ENCODE data around the gene PYCARD.

Gene PYCARD

GRCh38 chr16:31190818-31191444 lies 11.6 kb downstream of the PYCARD start:
- no peak overlapping the region for H3K4me3 ChIP-seq (ENCODE audit: low read depth, low read length)
- in situ Hi-C loops (cut with HindIII; ENCODE audit: low sequenced_read_pairs), result loop anchor here (25.0 kb wide), 1 partner anchor 271 kb away; the partner anchor contains the start of genes ARMC5 and TGFB1I1
- no peak for DNase-seq (ENCODE audit: low read depth, low spot score)
- TF ChIP-seq, protein P1, sequence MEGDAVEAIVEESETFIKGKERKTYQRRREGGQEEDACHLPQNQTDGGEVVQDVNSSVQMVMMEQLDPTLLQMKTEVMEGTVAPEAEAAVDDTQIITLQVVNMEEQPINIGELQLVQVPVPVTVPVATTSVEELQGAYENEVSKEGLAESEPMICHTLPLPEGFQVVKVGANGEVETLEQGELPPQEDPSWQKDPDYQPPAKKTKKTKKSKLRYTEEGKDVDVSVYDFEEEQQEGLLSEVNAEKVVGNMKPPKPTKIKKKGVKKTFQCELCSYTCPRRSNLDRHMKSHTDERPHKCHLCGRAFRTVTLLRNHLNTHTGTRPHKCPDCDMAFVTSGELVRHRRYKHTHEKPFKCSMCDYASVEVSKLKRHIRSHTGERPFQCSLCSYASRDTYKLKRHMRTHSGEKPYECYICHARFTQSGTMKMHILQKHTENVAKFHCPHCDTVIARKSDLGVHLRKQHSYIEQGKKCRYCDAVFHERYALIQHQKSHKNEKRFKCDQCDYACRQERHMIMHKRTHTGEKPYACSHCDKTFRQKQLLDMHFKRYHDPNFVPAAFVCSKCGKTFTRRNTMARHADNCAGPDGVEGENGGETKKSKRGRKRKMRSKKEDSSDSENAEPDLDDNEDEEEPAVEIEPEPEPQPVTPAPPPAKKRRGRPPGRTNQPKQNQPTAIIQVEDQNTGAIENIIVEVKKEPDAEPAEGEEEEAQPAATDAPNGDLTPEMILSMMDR (IDR thresholded peaks at IDR 0.05; ENCODE audit: low read depth, low read length), result no peak

DNA sequence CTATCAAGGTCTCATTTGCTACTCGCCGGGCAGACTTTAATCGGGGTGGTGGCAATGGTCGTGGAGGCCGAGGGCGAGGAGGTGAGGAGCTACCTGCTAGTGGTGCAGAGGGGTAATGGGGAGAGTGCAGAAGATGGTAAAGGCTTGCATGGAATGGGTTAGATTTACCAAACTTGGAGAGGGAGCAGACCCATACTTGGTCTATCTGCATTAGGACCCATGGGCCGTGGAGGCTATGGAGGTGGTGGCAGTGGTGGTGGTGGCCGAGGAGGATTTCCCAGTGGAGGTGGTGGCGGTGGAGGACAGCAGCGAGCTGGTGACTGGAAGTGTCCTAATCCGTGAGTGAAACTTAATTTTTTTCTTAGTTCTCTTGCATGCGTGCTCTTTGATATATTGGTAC lies 12.5 kb downstream of the PYCARD start:
- H3K4me3 ChIP-seq (ENCODE audit: low read depth, low read length), result no peak overlapping the region
- DNase-seq (ENCODE audit: low read depth, low spot score), result no peak
- in situ Hi-C loops (cut with HindIII; ENCODE audit: low sequenced_read_pairs), result loop anchor here (25.0 kb wide), 1 partner anchor 272 kb away; the partner anchor contains the start of genes ARMC5 and TGFB1I1
- TF ChIP-seq, protein P1 (IDR thresholded peaks at IDR 0.05; ENCODE audit: low read depth, low read length), result no peak

- in situ Hi-C loops (cut with HindIII; ENCODE audit: low sequenced_read_pairs), result loop anchor here (25.0 kb wide), 1 partner anchor 273 kb away; the partner anchor contains the start of genes ARMC5 and TGFB1I1
These were observed 13.2 kb downstream of the PYCARD start for GRCh38 chr16:31189412-31189778.

DNA sequence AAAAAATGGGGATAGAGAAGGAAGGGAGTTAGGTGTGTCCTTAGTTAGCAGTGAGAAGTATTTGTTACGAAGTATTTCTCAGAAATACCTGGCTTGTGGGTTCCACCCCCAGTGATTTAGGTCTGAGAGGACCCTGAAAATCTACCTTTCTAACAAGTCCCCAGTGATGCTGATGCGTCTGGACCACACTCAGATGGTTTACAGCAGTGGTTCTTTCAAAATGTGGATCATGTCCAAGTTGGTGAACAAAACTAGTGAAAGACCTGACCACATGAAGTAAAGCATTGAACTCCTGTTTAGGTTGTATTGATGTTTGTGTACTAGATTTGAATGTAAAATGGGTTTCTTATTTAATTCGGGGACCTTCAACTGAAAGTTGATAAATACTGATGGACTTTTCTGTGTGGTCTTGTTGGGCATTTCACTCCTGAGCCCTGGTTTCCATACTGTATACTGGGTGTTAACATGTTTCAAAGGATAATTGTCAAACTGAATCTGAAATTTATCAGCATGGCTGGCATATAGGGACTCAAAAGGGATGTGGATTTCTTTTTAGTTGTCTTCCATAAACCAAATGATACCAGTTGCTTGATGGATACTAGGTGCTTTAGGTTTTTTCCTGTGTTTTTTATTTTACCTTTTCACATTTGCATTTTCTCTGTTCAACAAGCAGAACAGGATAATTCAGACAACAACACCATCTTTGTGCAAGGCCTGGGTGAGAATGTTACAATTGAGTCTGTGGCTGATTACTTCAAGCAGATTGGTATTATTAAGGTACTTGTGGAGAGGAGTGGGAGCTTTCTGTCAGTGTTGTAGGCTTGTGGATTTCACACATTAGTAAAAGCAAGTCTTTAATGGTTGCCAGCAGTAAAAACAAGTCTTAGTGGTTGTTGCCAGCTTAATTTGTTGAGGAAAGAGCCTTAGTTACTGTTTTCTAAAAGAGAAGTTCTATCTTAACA lies 13.8 kb downstream of the PYCARD start:
- in situ Hi-C loops (cut with HindIII; ENCODE audit: low sequenced_read_pairs), result loop anchor here (25.0 kb wide), 1 partner anchor 274 kb away; the partner anchor contains the start of genes ARMC5 and TGFB1I1
- no peak overlapping the region for H3K4me3 ChIP-seq (ENCODE audit: low read depth, low read length)
- TF ChIP-seq, protein P1 (IDR thresholded peaks at IDR 0.05; ENCODE audit: low read depth, low read length), result no peak
- no peak for DNase-seq (ENCODE audit: low read depth, low spot score)

More at GRCh38 chr16:31189412-31189778, 13.2 kb downstream of the PYCARD start:
- no peak for DNase-seq (ENCODE audit: low read depth, low spot score)
- TF ChIP-seq, protein P1 (IDR thresholded peaks at IDR 0.05; ENCODE audit: low read depth, low read length), result no peak
- no peak overlapping the region for H3K4me3 ChIP-seq (ENCODE audit: low read depth, low read length)

- no peak overlapping the region for H3K4me3 ChIP-seq (ENCODE audit: low read depth, low read length)
- TF ChIP-seq, protein P1 (IDR thresholded peaks at IDR 0.05; ENCODE audit: low read depth, low read length), result no peak
- in situ Hi-C loops (cut with HindIII; ENCODE audit: low sequenced_read_pairs), result loop anchor here (25.0 kb wide), 1 partner anchor 275 kb away; the partner anchor contains the start of genes ARMC5 and TGFB1I1
- DNase-seq (ENCODE audit: low read depth, low spot score), result no peak
These were observed 14.8 kb downstream of the PYCARD start for GRCh38 chr16:31187808-31188189.

Measured in astrocyte of the spinal cord (primary cell).